ENCODE data around the gene SYK. TPM values are rescaled to one million over a fixed set of nuclear protein-coding genes. Genes with fewer than 3 reads are reported as not detected.

SYK gene
- total and polyA plus RNA-seq, 2 donors (not counting 1 experiment from before 2014, with no cell fraction given) = 60.3 to 242 TPM

- H4K20me1 ChIP-seq (ENCODE audit: control insufficient read depth, insufficient read depth, low read length, poor library complexity, severe bottlenecking) = no peaks in the 10 kb centered on the region
- no peaks in the 10 kb centered on the region for H3K4me1 ChIP-seq (ENCODE audit: control insufficient read depth in 2 of 2, insufficient read depth in 2 of 2, low read length in 2 of 2)
- ATAC-seq (ENCODE audit: low read depth) (no peak), DNase-seq (no peak)
- no peak overlapping the region for H3K9ac ChIP-seq (ENCODE audit: low read length)
- no CpG with 5 or more reads among the region's 2 CpGs for WGBS (ENCODE audit: insufficient coverage)
- Mint-ChIP-seq H3K4me1 (no peaks in the 10 kb centered on the region), H3K4me3 (no peak overlapping the region), H3K27ac (no peak overlapping the region), H3K9me3 (ENCODE audit: insufficient read depth) (no peaks in the 10 kb centered on the region), H3K27me3 (peaks cover 27% of the 10 kb centered on the region)
- no peak overlapping the region for H3K4me3 ChIP-seq (ENCODE audit: control extremely low read depth in 1 of 5, extremely low read depth in 1 of 5, insufficient read depth in 1 of 5, low read depth in 2 of 5, low read length in 4 of 5)
- no peak overlapping the region for H2AFZ ChIP-seq (ENCODE audit: insufficient read depth, low read depth, low read length, poor library complexity, severe bottlenecking)
- H3K79me2 ChIP-seq (ENCODE audit: control insufficient read depth, insufficient read depth, low read length) = no peaks in the 10 kb centered on the region
- peaks cover 0 to 18% (median 2%) of the 10 kb centered on the region in 4 experiments for H3K27me3 ChIP-seq (replicated peaks in 1 of 4; ENCODE audit: control extremely low read depth in 1 of 4, control insufficient read depth in 3 of 4, insufficient read depth in 4 of 4, low read length in 3 of 4)
- intact Hi-C loops (cut with micrococcal nuclease) = no loop called here
- POLR2A ChIA-PET = no interaction called here
- no peak overlapping the region for H3K27ac ChIP-seq (ENCODE audit: low read length in 2 of 2)
- no peak overlapping the region for H3K4me2 ChIP-seq (replicated peaks; ENCODE audit: low read depth, low read length, poor library complexity, severe bottlenecking)
- no peaks in the 10 kb centered on the region for H3K36me3 ChIP-seq (replicated peaks in 1 of 2; ENCODE audit: control extremely low read depth in 1 of 2, control insufficient read depth in 1 of 2, extremely low read depth in 1 of 2, insufficient read depth in 2 of 2, low read length in 1 of 2)
- H3K9me3 ChIP-seq (ENCODE audit: control extremely low read depth in 1 of 3, control insufficient read depth in 2 of 3, insufficient read depth in 1 of 3, low read length in 2 of 3) = no peaks in the 10 kb centered on the region
- CTCF ChIA-PET = no interaction called here
- no peak for TF ChIP-seq CTCF (IDR thresholded peaks at IDR 0.05)
- no peak for TF ChIP-seq EZH2 (IDR thresholded peaks at IDR 0.05; ENCODE audit: borderline replicate concordance, insufficient read depth, low read depth, low read length, poor library complexity, severe bottlenecking)
Observed at GRCh38 chr9:90946982-90947381, 145.4 kb downstream of the SYK start.

Other genes with a start within 250 kb of the SYK start
- gene DIRAS2, start 159.0 kb upstream of the SYK start, total RNA-seq = not detected in 2 replicates
- gene DIRAS2, start 159.0 kb upstream of the SYK start, polyA plus RNA-seq = not detected in 2 replicates

Measured in B cell (primary cell).